22Rv1 (cell line): ENCODE measurements around the gene HIVEP3.

ENCODE experiments used
- CTCF ChIP-seq: fragments of 450-650 bp; IDR thresholded peaks from 2 replicates; pipeline ENCODE4 v1.5.1; 2017; ENCODE audit warnings: mild to moderate bottlenecking
- ZFX ChIP-seq: fragments of 450-650 bp; IDR thresholded peaks from 2 replicates; pipeline ENCODE4 v1.6.1; 2017; ENCODE audit warnings: antibody characterized with exemption, borderline replicate concordance

GRCh38 chr1:41524676-41525675 is 393.7 kb downstream of the HIVEP3 start:
- TF ChIP-seq CTCF (no peak), ZFX (no peak)
